ENCODE data around the gene ARL6IP4. TPM values are rescaled to one million over a fixed set of nuclear protein-coding genes. Genes with fewer than 3 reads are reported as not detected.

ARL6IP4 gene
- total and polyA plus RNA-seq, 7 donors: 113 to 193 (median 130) TPM

DNA sequence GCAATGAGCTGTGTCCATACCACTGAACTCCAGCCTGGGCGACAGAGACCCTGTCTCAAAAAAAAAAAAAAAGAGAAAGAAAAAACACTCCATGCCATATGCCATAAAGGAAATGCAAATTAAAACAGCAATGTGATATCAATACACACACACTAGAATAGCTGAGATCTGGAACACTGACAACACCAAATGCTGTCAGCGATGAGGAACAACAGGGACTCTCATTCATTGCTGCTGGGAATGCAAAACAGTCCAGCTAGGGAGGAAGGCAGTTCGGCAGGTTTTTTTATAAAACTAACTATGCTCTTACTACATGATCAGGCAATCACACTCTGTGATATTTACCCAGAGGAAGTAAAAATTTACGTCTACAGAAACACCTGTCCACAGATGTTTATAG, 10.8 kb upstream of the ARL6IP4 start:
- Histone ChIP-seq H3K9me3 (no peaks in the 10 kb centered on the region), H3K4me1 (peaks cover 18% of the 10 kb centered on the region), H3K36me3 (ENCODE audit: insufficient read depth in 1 of 2, low read depth in 1 of 2) (no peaks in the 10 kb centered on the region), H3K4me3 (no peak overlapping the region), H3K27me3 (ENCODE audit: insufficient read depth in 3 of 3, low read length in 2 of 3) (no peaks in the 10 kb centered on the region), H3K27ac (no peak overlapping the region)
- ATAC-seq: no peak
- intact Hi-C loops (cut with DNase I): no loop called here
- DNase-seq: no peak
- 42 to 50% (median 45%) methylated on average over 4 of the region's 4 CpGs for WGBS, 3 donors
- TF ChIP-seq CTCF (IDR thresholded peaks at IDR 0.05): no peak

DNA sequence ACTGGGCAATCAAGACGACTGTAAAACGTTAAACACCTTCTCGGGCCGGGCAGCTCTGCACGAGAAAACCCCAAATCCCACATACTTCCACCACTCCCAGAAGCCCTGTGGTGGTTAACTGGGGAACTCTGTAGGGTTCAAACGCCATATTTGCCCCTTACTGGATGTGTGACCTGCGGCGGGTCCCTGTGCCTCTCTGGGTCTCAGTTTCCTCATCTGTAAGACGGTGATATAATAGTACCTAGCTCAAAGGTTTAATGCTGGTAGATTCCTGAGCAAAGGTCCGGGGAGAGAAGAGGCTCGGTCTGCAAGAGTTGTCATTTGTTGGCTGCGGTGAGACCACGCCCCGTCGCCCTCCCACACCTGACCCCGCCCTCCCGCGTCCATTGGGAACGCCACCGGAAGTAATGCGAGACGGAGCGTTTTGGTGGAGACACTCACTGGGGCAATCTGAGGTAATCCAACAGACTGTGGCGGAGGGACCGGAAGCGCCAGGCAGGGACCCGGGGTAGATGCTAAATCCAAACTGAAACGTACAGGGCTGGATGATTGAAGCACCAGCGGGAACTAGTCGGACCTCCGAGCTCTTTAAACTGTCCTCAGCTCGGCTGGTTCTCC, 6.1 kb upstream of the ARL6IP4 start:
- no peak for TF ChIP-seq CTCF (IDR thresholded peaks at IDR 0.05)
- Histone ChIP-seq H3K9me3 (no peaks in the 10 kb centered on the region), H3K4me1 (peaks cover 27% of the 10 kb centered on the region), H3K4me3 (peak overlapping the region; percentile 81), H3K36me3 (ENCODE audit: insufficient read depth in 1 of 2, low read depth in 1 of 2) (peaks cover 0 to 9% of the 10 kb centered on the region in 2 donors), H3K27me3 (ENCODE audit: insufficient read depth in 3 of 3, low read length in 2 of 3) (no peaks in the 10 kb centered on the region), H3K27ac (peak overlapping the region; percentile 95)
- intact Hi-C loops (cut with DNase I): no loop called here
- DNase-seq (peak; percentile 98), ATAC-seq (peak; percentile 96 to 97 (median 96))
- 0 to 1% (median 0%) methylated on average over 32 of the region's 32 CpGs for WGBS, 3 donors

GRCh38 chr12:122974892-122975789, 5.3 kb upstream of the ARL6IP4 start, which contains the start of gene OGFOD2:
Gene OGFOD2 (plus strand): TSS chr12:122975244. CDS start chr12:122975252, 8 bp downstream.
- ATAC-seq: peak; percentile 93 to 96 (median 93)
- WGBS, 3 donors: 0% methylated on average over 65 to 66 of the region's 66 CpGs
- peaks cover 0 to 9% of the 10 kb centered on the region in 2 donors for H3K36me3 ChIP-seq (ENCODE audit: insufficient read depth in 1 of 2, low read depth in 1 of 2)
- peak; percentile 93 to 96 for DNase-seq
- no peaks in the 10 kb centered on the region for H3K27me3 ChIP-seq (ENCODE audit: insufficient read depth in 3 of 3, low read length in 2 of 3)
- peak within 1 kb of the TSS; percentile 81 for H3K4me3 ChIP-seq
- peaks cover 35% of the 10 kb centered on the region for H3K4me1 ChIP-seq
- no peaks in the 10 kb centered on the region for H3K9me3 ChIP-seq
- no peak for TF ChIP-seq CTCF (IDR thresholded peaks at IDR 0.05)
- intact Hi-C loops (cut with DNase I): loop anchor here in 1 of 2 donors (5.0 kb wide), 1 partner anchor 257 kb away; the partner anchor contains the start of genes MPHOSPH9 and MTRFR
- H3K27ac ChIP-seq: peak within 1 kb of the TSS; percentile 95

- no peak for DNase-seq
- no peaks in the 10 kb centered on the region for H3K9me3 ChIP-seq
- intact Hi-C loops (cut with DNase I): loop anchor here in 1 of 2 donors (5.0 kb wide), 1 partner anchor 256 kb away; the partner anchor contains the start of genes MPHOSPH9 and MTRFR
- H3K4me1 ChIP-seq: peaks cover 36% of the 10 kb centered on the region
- H3K4me3 ChIP-seq: peak overlapping the region; percentile 81
- no peaks in the 10 kb centered on the region for H3K27me3 ChIP-seq (ENCODE audit: insufficient read depth in 3 of 3, low read length in 2 of 3)
- 3 to 16% (median 4%) methylated on average over 8 of the region's 8 CpGs for WGBS, 3 donors
- peaks cover 0 to 9% of the 10 kb centered on the region in 2 donors for H3K36me3 ChIP-seq (ENCODE audit: insufficient read depth in 1 of 2, low read depth in 1 of 2)
- peak overlapping the region; percentile 95 for H3K27ac ChIP-seq
- ATAC-seq: no peak
- no peak for TF ChIP-seq CTCF (IDR thresholded peaks at IDR 0.05)
These were observed 4.5 kb upstream of the ARL6IP4 start for GRCh38 chr12:122975790-122976647.

All from psoas muscle (tissue), 8 donors.